HepG2 (cell line): ENCODE data around the gene GPX1. TPM values are rescaled to one million over a fixed set of nuclear protein-coding genes. Genes with fewer than 3 reads are reported as not detected.
"Not testable (repeated sequence)": the region's sequence is repeated elsewhere in the genome, so short reads cannot be mapped to it uniquely, and the experiment has no call there.

Experiments
- ATAC-seq: fragments of 200-7000 bp; cut with Tn5 transposase; 3 replicates; pipeline ENCODE4 v1.9.1; 2020; ENCODE audit warnings: mild to moderate bottlenecking, moderate library complexity
- BruUV-seq: library from RNA; stranded (reverse); fragments of 400-500 nt; replicated peaks from 2 replicates; lab custom pipeline; 2021; lab: Mats Ljungman, UMichigan
- CTCF ChIA-PET: fragments of 300-600 bp; formaldehyde crosslinking; extraction: SDS; loops from one replicate; lab custom pipeline; 2021; ENCODE audit warnings: low total read pairs, inconsistent platforms, low intra/inter-chr PET ratio; lab: Yijun Ruan, JAX
- POLR2A ChIA-PET: fragments of 350-600 bp; sonication (Branson Sonifier 250); formaldehyde crosslinking; loops from one replicate; lab custom pipeline; 2020; ENCODE audit warnings: antibody characterized with exemption, inconsistent platforms; lab: Yijun Ruan, JAX
- DNase-seq: peaks from one replicate; pipeline ENCODE4 v3.0.0-alpha.2; 2015; ENCODE audit warnings: low spot score
- FAIRE-seq: peaks from 3 replicates; lab custom pipeline; 2011; peaks lifted over from hg19 to GRCh38; lab: Jason Lieb, UNC
- H2AFZ ChIP-seq: one replicate; pipeline ENCODE4 v1.6.1; 2011; ENCODE audit warnings: low read length, inconsistent platforms
- H3K27ac ChIP-seq: fragments of 300-600 bp; 3 replicates; pipeline ENCODE4 v1.8.0; 2011; ENCODE audit warnings: mixed run types, mild to moderate bottlenecking, mixed read lengths, low read length, inconsistent platforms; ENCODE audit not compliant: insufficient read depth; ENCODE audit errors: extremely low read length
- H3K27me3 ChIP-seq, 2 experiments: fragments of 200-600 bp in 1 of 2; 2 replicates in 1 of 2; 3 replicates in 1 of 2; pipeline versions ENCODE4 v1.6.0 to v1.8.0; 2011; ENCODE audit warnings: low read length in 2 of 2, mild to moderate bottlenecking in 2 of 2, moderate library complexity in 2 of 2, inconsistent platforms in 1 of 2; ENCODE audit not compliant: insufficient read depth in 2 of 2, control insufficient read depth in 1 of 2
- H3K36me3 ChIP-seq, 2 experiments: fragments of 200-600 bp in 1 of 2; replicated peaks in 1 of 2; 2 replicates in 1 of 2; 3 replicates in 1 of 2; pipeline versions ENCODE4 v1.5.1 to v1.8.0; 2011; ENCODE audit warnings: low read length in 2 of 2, inconsistent platforms in 1 of 2; ENCODE audit not compliant: insufficient read depth in 2 of 2, control insufficient read depth in 1 of 2
- H3K4me1 ChIP-seq: 2 replicates; pipeline ENCODE4 v1.5.1; 2012; ENCODE audit warnings: low read length, inconsistent platforms; ENCODE audit not compliant: insufficient read depth
- H3K4me2 ChIP-seq: 2 replicates; pipeline ENCODE4 v1.6.0; 2011; ENCODE audit warnings: low read depth, low read length, inconsistent platforms
- H3K4me3 ChIP-seq, 3 experiments: fragments of 200-600 bp in 1 of 3; sonication (generic), shearing (Covaris generic) in 1 of 3; replicated peaks in 1 of 3; 2 replicates each; pipeline ENCODE4 v1.5.1; 2011 to 2016; ENCODE audit warnings: low read length in 3 of 3, inconsistent platforms in 2 of 3, low read depth in 2 of 3, mild to moderate bottlenecking in 2 of 3, control low read depth in 1 of 3, mixed read lengths in 1 of 3; ENCODE audit not compliant: insufficient read depth in 1 of 3
- H3K79me2 ChIP-seq: one replicate; pipeline ENCODE4 v1.6.1; 2011; ENCODE audit warnings: low read length, inconsistent platforms; ENCODE audit not compliant: insufficient read depth
- H3K9ac ChIP-seq: 2 replicates; pipeline ENCODE4 v1.6.0; 2011; ENCODE audit warnings: mild to moderate bottlenecking, low read depth, low read length, inconsistent platforms; ENCODE audit not compliant: insufficient read depth
- H3K9me3 ChIP-seq: 2 replicates; pipeline ENCODE4 v1.5.1; 2012; ENCODE audit warnings: mild to moderate bottlenecking, low read length
- H4K20me1 ChIP-seq: 2 replicates; pipeline ENCODE4 v1.6.0; 2011; ENCODE audit warnings: inconsistent platforms, mild to moderate bottlenecking, low read length, moderate library complexity; ENCODE audit not compliant: insufficient read depth
- ATF6 ChIP-seq: sonication (generic); formaldehyde crosslinking; conservative IDR thresholded peaks from 2 replicates; pipeline ENCODE4 v1.4.0; 2020; ENCODE audit warnings: missing genetic modification reagents
- HMG20A ChIP-seq: IDR thresholded peaks from 2 replicates; pipeline ENCODE4 v1.6.1; 2016; ENCODE audit warnings: borderline replicate concordance
- NAIF1 ChIP-seq: sonication (generic); formaldehyde crosslinking; IDR thresholded peaks from 2 replicates; pipeline ENCODE4 v1.5.0; 2020; ENCODE audit warnings: mild to moderate bottlenecking, missing genetic modification reagents, borderline replicate concordance
- NR2F1 ChIP-seq, 2 experiments: fragments of 450-650 bp in 1 of 2; formaldehyde crosslinking in 1 of 2; IDR thresholded peaks; 2 replicates each; pipeline versions ENCODE4 v1.5.0 to v1.6.1; 2016 to 2020; ENCODE audit warnings: mild to moderate bottlenecking in 1 of 2, missing compliant biosample characterization in 1 of 2, missing genetic modification reagents in 1 of 2, moderate library complexity in 1 of 2
- ZNF407 ChIP-seq: sonication (generic); formaldehyde crosslinking; IDR thresholded peaks from one replicate; pipeline ENCODE4 v1.5.1; 2020; ENCODE audit warnings: mild to moderate bottlenecking, missing genetic modification reagents; ENCODE audit errors: not compliant biosample characterization
- ZNF770 ChIP-seq: sonication (generic); formaldehyde crosslinking; IDR thresholded peaks from 2 replicates; pipeline ENCODE4 v1.5.0; 2020; ENCODE audit warnings: mild to moderate bottlenecking, missing genetic modification reagents
- WGBS: methylation state at CpG from one replicate; pipeline ENCODE4 v1.1.6; 2017; ENCODE audit warnings: low lambda C conversion rate; 5-methylcytosine and 5-hydroxymethylcytosine counted together
- in situ Hi-C: cut with HindIII; loops from 2 replicates; pipeline ENCODE4 v1.10.0; 2017; ENCODE audit warnings: low pct_unique_long_range_greater_than_20kb; ENCODE audit not compliant: extremely low pct_ligation_motif_present
- intact Hi-C: fragments of 100-400 bp; cut with micrococcal nuclease; formaldehyde crosslinking; loops from one replicate; pipeline ENCODE4 v1.10.0; 2022; ENCODE audit not compliant: unreplicated experiment
- polyA plus RNA-seq, 8 experiments: library from polyadenylated mRNA; depleted of rRNA in 3 of 8; stranded (reverse) in 7 of 8; unstranded in 1 of 8; fragments of >200 nt; fragmentation: Illumina TruSeq in 4 of 8; extraction: Trizol in 4 of 8; gene quantifications; 2 replicates each; pipeline versions ENCODE4 v1.2.1 to v1.2.3, GENCODE V29; 2011 to 2016; ENCODE audit warnings: low read depth in 4 of 8, missing spikeins in 1 of 8, mixed read lengths in 1 of 8; ENCODE audit not compliant: insufficient read depth in 1 of 8
- total RNA-seq, 5 experiments: library from RNA; depleted of rRNA; stranded (reverse); fragments of >200 nt; fragmentation: Illumina TruSeq; extraction: Trizol; gene quantifications; 2 replicates each; pipeline ENCODE4 v1.2.3, GENCODE V29; 2016; ENCODE audit warnings: low read depth in 1 of 5

GPX1 gene
- total and polyA plus RNA-seq, 2 of the 13 experiments (the other 11 are each of a cell fraction or from before 2014, with no cell fraction given), result 149 to 168 TPM

- TF ChIP-seq ZNF770 (CRISPR knock-in tag) (peak; percentile 55), NAIF1 (CRISPR knock-in tag) (no peak), ATF6 (CRISPR knock-in tag) (no peak), HMG20A (no peak), NR2F1 (CRISPR knock-in tag; IDR thresholded peaks at IDR 0.05) (peak in 1 of 2 experiments; percentile 85; a peak in 2 of 4 replicates), ZNF407 (CRISPR knock-in tag) (no peak)
Observed at GRCh38 chr3:49406571-49407565, 48.7 kb upstream of the GPX1 start (continued).

GRCh38 chr3:49405570-49405969, 47.4 kb upstream of the GPX1 start:
- not testable (repeated sequence) for FAIRE-seq, BruUV-seq

More at GRCh38 chr3:49405570-49405969, 47.4 kb upstream of the GPX1 start:
- peaks cover 64% of the 10 kb centered on the region for H4K20me1 ChIP-seq
- CTCF ChIA-PET, in situ Hi-C loops, H2AFZ ChIP-seq, H3K4me3 ChIP-seq, H3K9ac ChIP-seq, H3K27ac ChIP-seq, intact Hi-C loops, H3K27me3 ChIP-seq, H3K9me3 ChIP-seq, POLR2A ChIA-PET, ATAC-seq, H3K4me2 ChIP-seq, DNase-seq: not testable (repeated sequence)
- peaks cover 87% of the 10 kb centered on the region for H3K79me2 ChIP-seq
- 86% methylated on average over 9 of the region's 9 CpGs for WGBS
- peaks cover 61% of the 10 kb centered on the region for H3K4me1 ChIP-seq
- H3K36me3 ChIP-seq, result peaks cover 1 to 18% of the 10 kb centered on the region in 2 experiments; a peak in 3 of 5 replicates
